Tibial nerve (tissue), 4 donors: ENCODE data around the gene ZNF578. TPM values are rescaled to one million over a fixed set of nuclear protein-coding genes. Genes with fewer than 3 reads are reported as not detected.
"Not testable (repeated sequence)": the region's sequence is repeated elsewhere in the genome, so short reads cannot be mapped to it uniquely, and the experiment has no call there.

Source experiments
- DNase-seq, 2 donors: peaks; one replicate each; pipeline ENCODE4 v3.0.0-alpha.2; 2019; ENCODE audit warnings: low spot score in 2 of 2
- H3K27ac ChIP-seq, 4 donors: fragments of 200-600 bp; sonication (generic) in 3 of 4; one replicate each; pipeline ENCODE4 v1.5.1; 2017 to 2019; ENCODE audit warnings: mild to moderate bottlenecking in 1 of 4
- H3K27me3 ChIP-seq, 2 donors: fragments of 200-600 bp; sonication (generic) in 1 of 2; one replicate each; pipeline versions ENCODE4 v1.5.1 to v1.6.0; 2017 to 2019
- H3K36me3 ChIP-seq, 3 donors: fragments of 200-600 bp; sonication (generic); one replicate each; pipeline ENCODE4 v1.5.1; 2018 to 2019
- H3K4me1 ChIP-seq, 4 donors: fragments of 200-600 bp; sonication (generic) in 3 of 4; one replicate each; pipeline ENCODE4 v1.5.1; 2017 to 2019
- H3K4me3 ChIP-seq, 4 donors: fragments of 200-600 bp; sonication (generic) in 3 of 4; one replicate each; pipeline ENCODE4 v1.5.1; 2017 to 2019; ENCODE audit warnings: mild to moderate bottlenecking in 1 of 4, moderate library complexity in 1 of 4
- H3K9me3 ChIP-seq, 4 donors: fragments of 200-600 bp; sonication (generic) in 3 of 4; one replicate each; pipeline ENCODE4 v1.5.1; 2017 to 2019
- EP300 ChIP-seq, 2 donors: sonication (generic); formaldehyde crosslinking; IDR thresholded peaks; one replicate each; pipeline ENCODE4 v1.6.1; 2017; ENCODE audit warnings: antibody characterized with exemption in 2 of 2, mild to moderate bottlenecking in 1 of 2
- POLR2A ChIP-seq, 2 donors: fragments of 450-650 bp; IDR thresholded peaks; one replicate each; pipeline ENCODE4 v1.6.1; 2017; ENCODE audit warnings: antibody characterized with exemption in 2 of 2, mild to moderate bottlenecking in 2 of 2, moderate library complexity in 2 of 2
- WGBS, 2 donors: methylation state at CpG; one replicate each; pipeline ENCODE4 v1.1.5; 2018; 5-methylcytosine and 5-hydroxymethylcytosine counted together
- total RNA-seq, 4 donors: library from RNA; depleted of rRNA; stranded (reverse); fragments of >200 nt; gene quantifications; one replicate each; pipeline ENCODE4 v1.1.0, GENCODE V29; 2016
- TF ChIP-seq, protein P1 (sequence below), 5 experiments: fragments of 200-600 bp in 3 of 5; fragments of 450-650 bp in 2 of 5; sonication (generic) in 3 of 5; IDR thresholded peaks; one replicate each; pipeline ENCODE4 v1.5.1; 2016 to 2019; ENCODE audit warnings: antibody characterized with exemption in 5 of 5, mild to moderate bottlenecking in 3 of 5, moderate library complexity in 2 of 5

Gene ZNF578
- total RNA-seq, 4 donors from 2014 or later, result 0.98 to 2.9 (median 2.1) TPM; not detected in 1

DNA sequence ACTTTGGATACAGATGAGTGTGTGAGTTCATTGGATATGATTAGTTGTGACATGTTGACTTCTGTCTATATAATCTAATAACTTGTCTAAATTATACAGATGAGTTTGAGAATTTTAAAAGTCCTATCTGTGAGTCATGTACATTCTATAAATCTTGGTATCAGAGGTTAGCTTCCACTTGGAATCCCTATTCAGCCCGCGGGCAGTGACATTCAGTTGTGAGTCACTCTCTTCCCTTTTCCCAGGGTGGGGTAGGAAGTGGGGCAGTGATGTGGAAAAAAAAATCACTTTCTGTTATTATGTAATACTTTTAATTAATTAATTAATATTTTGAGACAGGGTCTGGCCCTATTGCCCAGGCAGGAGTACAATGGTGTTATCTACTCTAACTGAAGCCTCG lies 41.2 kb downstream of the ZNF578 start:
- no peaks in the 10 kb centered on the region for H3K27me3 ChIP-seq
- no peak overlapping the region for H3K4me3 ChIP-seq
- TF ChIP-seq, protein P1, sequence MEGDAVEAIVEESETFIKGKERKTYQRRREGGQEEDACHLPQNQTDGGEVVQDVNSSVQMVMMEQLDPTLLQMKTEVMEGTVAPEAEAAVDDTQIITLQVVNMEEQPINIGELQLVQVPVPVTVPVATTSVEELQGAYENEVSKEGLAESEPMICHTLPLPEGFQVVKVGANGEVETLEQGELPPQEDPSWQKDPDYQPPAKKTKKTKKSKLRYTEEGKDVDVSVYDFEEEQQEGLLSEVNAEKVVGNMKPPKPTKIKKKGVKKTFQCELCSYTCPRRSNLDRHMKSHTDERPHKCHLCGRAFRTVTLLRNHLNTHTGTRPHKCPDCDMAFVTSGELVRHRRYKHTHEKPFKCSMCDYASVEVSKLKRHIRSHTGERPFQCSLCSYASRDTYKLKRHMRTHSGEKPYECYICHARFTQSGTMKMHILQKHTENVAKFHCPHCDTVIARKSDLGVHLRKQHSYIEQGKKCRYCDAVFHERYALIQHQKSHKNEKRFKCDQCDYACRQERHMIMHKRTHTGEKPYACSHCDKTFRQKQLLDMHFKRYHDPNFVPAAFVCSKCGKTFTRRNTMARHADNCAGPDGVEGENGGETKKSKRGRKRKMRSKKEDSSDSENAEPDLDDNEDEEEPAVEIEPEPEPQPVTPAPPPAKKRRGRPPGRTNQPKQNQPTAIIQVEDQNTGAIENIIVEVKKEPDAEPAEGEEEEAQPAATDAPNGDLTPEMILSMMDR (IDR thresholded peaks at IDR 0.05), result no peak
- TF ChIP-seq EP300 (IDR thresholded peaks at IDR 0.05), result no peak
- no peak for TF ChIP-seq POLR2A (IDR thresholded peaks at IDR 0.05)
- H3K4me1 ChIP-seq, result no peaks in the 10 kb centered on the region
- peaks cover 0 to 99% (median 18%) of the 10 kb centered on the region in 4 donors for H3K9me3 ChIP-seq
- DNase-seq, result no peak
- no peak overlapping the region for H3K27ac ChIP-seq
- WGBS, 2 donors, result 87 to 94% methylated on average over 3 of the region's 3 CpGs
- peaks cover 0 to 82% (median 0%) of the 10 kb centered on the region in 3 donors for H3K36me3 ChIP-seq

DNA sequence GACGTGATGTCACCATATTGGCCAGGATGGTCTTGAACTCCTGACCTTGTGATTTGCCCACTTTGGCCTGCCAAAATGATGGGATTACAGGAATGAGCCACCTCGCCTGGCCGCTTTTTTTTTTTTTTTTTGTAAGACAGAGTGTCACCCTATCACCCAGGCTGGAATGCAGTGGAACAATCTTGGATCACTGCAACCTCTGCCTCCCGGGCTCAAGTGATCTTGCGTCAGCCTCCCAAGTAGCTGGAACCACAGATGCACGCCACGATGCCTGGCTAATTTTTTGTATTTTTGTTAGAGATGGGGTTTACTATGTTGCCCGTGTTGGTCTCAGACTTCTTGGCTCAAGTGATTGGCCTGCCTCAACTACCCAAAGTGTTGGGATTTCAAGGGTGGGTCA lies 45.2 kb downstream of the ZNF578 start:
- Histone ChIP-seq H3K4me1 (no peaks in the 10 kb centered on the region), H3K27ac (no peak overlapping the region), H3K9me3 (peaks cover 0 to 99% (median 13%) of the 10 kb centered on the region in 4 donors), H3K36me3 (peaks cover 0 to 79% (median 6%) of the 10 kb centered on the region in 3 donors), H3K4me3 (no peak overlapping the region), H3K27me3 (no peaks in the 10 kb centered on the region)
- DNase-seq, result no peak
- WGBS, 2 donors, result 98 to 99% methylated on average over 8 of the region's 8 CpGs
- TF ChIP-seq, protein P1 (IDR thresholded peaks at IDR 0.05), result no peak
- TF ChIP-seq EP300 (IDR thresholded peaks at IDR 0.05), result no peak
- no peak for TF ChIP-seq POLR2A (IDR thresholded peaks at IDR 0.05)

DNA sequence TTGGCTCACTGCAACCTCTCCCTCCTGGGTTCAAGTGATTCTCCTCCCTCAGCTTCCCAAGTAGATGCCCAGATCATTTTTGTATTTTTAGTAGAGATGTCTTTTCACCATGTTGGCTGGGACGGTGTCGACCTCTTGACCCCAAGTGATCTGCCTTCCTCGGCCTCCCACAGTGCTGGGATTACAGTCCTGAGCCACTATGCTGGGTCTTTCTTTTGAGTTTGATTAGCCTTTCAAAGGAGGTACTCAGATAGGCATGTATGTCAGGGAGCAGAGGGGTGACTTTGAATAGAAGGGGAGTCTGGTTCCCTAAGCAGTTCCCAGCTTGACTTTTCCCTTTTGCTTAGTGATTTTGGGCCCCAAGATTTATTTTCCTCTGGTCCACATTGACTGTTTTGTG lies 47.1 kb downstream of the ZNF578 start:
- not testable (repeated sequence) for DNase-seq, H3K4me1 ChIP-seq, H3K27me3 ChIP-seq, H3K4me3 ChIP-seq, H3K27ac ChIP-seq
- peaks cover 0 to 99% (median 13%) of the 10 kb centered on the region in 4 donors for H3K9me3 ChIP-seq
- H3K36me3 ChIP-seq, result peaks cover 0 to 82% (median 6%) of the 10 kb centered on the region in 3 donors
- WGBS, 2 donors, result 18 to 24% methylated on average over 3 of the region's 3 CpGs

DNA sequence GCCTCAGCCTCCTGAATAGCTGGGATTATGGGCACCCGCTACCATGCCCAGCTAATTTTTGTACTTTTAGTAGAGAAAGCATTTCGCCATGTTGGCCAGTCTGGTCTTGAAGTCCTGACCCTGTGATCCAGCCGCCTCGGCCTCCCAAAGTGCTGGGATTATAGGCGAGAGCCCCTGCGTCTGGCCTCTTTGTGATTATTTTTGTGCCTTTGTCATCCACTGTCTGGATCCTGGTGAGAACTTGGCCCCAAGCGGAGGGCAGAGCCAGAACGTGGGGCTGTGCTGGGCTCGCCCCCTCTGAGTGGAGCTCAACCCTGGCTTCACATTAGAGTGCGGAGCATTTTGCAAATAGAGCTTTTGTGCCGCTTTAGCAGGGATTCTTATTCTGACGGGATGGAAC lies 47.6 kb downstream of the ZNF578 start:
- H3K4me1 ChIP-seq, H3K27ac ChIP-seq, H3K27me3 ChIP-seq, DNase-seq, H3K4me3 ChIP-seq: not testable (repeated sequence)
- 87 to 91% methylated on average over 12 of the region's 12 CpGs for WGBS, 2 donors
- Histone ChIP-seq H3K9me3 (peaks cover 0 to 100% (median 13%) of the 10 kb centered on the region in 4 donors), H3K36me3 (peaks cover 0 to 83% (median 6%) of the 10 kb centered on the region in 3 donors)

DNA sequence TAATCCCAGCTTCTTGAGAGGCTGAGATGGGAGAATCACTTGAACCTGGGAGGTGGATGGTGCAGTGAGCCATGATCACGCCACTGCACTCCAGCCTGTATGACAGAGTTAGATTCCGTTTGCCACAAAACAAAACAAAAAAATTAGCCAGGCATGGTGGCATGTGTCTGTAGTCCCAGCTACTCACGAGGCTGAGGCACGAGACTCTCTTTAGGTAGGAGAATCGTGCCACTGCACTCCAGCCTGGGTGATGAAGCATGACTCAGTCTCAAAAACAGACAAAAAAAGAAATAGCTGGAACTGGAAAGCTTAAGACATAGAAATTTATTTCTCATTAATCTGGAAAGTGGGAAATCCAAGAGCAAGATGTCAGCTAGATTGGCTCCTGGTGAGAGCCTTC lies 53.9 kb downstream of the ZNF578 start:
- peaks cover 0 to 95% (median 11%) of the 10 kb centered on the region in 4 donors for H3K9me3 ChIP-seq
- TF ChIP-seq EP300 (IDR thresholded peaks at IDR 0.05), result no peak
- TF ChIP-seq POLR2A (IDR thresholded peaks at IDR 0.05), result no peak
- TF ChIP-seq, protein P1 (IDR thresholded peaks at IDR 0.05), result no peak

DNA sequence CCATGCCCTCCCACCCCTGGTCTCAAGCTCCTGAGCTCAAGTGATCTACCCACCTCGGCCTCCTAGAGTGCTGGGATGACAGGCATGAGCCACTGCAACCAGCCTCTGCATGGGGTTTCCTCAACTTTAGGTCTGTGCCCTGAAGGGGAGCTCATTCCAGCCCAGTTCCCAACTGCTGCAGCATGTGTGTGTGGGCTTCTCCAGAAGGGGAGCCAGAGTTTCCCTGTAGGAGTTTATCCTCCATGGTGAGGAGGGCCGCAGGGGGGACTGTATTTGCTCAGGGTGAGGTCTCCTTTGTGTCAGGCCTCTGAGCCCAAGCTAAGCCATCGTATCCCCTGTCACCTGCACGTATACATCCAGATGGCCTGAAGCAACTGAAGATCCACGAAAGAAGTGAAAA lies 62.8 kb downstream of the ZNF578 start:
- TF ChIP-seq EP300 (IDR thresholded peaks at IDR 0.05) (no peak), POLR2A (IDR thresholded peaks at IDR 0.05) (no peak)
- TF ChIP-seq, protein P1 (IDR thresholded peaks at IDR 0.05), result no peak
- Histone ChIP-seq H3K4me3 (no peak overlapping the region), H3K27me3 (no peaks in the 10 kb centered on the region), H3K36me3 (peaks cover 0 to 36% (median 0%) of the 10 kb centered on the region in 3 donors), H3K4me1 (no peaks in the 10 kb centered on the region), H3K9me3 (peaks cover 0 to 90% (median 7%) of the 10 kb centered on the region in 4 donors), H3K27ac (no peak overlapping the region)
- WGBS, 2 donors, result 91% methylated on average over 5 of the region's 5 CpGs
- no peak for DNase-seq

More for the DNA sequence above, 53.9 kb downstream of the ZNF578 start:
- WGBS, 2 donors, result 93 to 98% methylated on average over 5 of the region's 5 CpGs
- no peak overlapping the region for H3K4me3 ChIP-seq
- H3K27me3 ChIP-seq, result no peaks in the 10 kb centered on the region
- H3K4me1 ChIP-seq, result no peaks in the 10 kb centered on the region
- H3K36me3 ChIP-seq, result peaks cover 0 to 99% (median 0%) of the 10 kb centered on the region in 3 donors
- no peak overlapping the region for H3K27ac ChIP-seq
- no peak for DNase-seq
